Measurements from ENCODE around the gene TSHR. TPM values are rescaled to one million over a fixed set of nuclear protein-coding genes. Genes with fewer than 3 reads are reported as not detected.

The TSHR gene
- total RNA-seq, 2 experiments from 2014 or later, result not detected

GRCh38 chr14:80979951-80980350, 24.5 kb downstream of the TSHR start:
- ATAC-seq (ENCODE audit: poor library complexity) (no peak), DNase-seq (no peak)
- Histone ChIP-seq H3K36me3 (ENCODE audit: insufficient read depth, low read length) (no peaks in the 10 kb centered on the region), H3K27me3 (ENCODE audit: control insufficient read depth in 1 of 2, insufficient read depth in 2 of 2, low read length in 2 of 2) (peaks cover 0 to 4% of the 10 kb centered on the region in 2 experiments), H3K27ac (ENCODE audit: low read depth in 1 of 2, low read length in 2 of 2) (no peak overlapping the region), H3K9me3 (ENCODE audit: control insufficient read depth in 1 of 2, insufficient read depth in 1 of 2, low read length in 2 of 2) (no peaks in the 10 kb centered on the region), H3K4me1 (ENCODE audit: insufficient read depth, low read length) (peaks cover 7% of the 10 kb centered on the region), H3K4me3 (ENCODE audit: low read length) (no peak overlapping the region)
- ChIA-PET POLR2A (no interaction called here), CTCF (interaction anchor here (1.2 kb wide), 1 partner anchor 11 kb away, joined by 3 read pairs; no protein-coding TSS in a partner anchor)
- H3K27me3 Mint-ChIP-seq, result no peaks in the 10 kb centered on the region
- TF ChIP-seq, protein P1, sequence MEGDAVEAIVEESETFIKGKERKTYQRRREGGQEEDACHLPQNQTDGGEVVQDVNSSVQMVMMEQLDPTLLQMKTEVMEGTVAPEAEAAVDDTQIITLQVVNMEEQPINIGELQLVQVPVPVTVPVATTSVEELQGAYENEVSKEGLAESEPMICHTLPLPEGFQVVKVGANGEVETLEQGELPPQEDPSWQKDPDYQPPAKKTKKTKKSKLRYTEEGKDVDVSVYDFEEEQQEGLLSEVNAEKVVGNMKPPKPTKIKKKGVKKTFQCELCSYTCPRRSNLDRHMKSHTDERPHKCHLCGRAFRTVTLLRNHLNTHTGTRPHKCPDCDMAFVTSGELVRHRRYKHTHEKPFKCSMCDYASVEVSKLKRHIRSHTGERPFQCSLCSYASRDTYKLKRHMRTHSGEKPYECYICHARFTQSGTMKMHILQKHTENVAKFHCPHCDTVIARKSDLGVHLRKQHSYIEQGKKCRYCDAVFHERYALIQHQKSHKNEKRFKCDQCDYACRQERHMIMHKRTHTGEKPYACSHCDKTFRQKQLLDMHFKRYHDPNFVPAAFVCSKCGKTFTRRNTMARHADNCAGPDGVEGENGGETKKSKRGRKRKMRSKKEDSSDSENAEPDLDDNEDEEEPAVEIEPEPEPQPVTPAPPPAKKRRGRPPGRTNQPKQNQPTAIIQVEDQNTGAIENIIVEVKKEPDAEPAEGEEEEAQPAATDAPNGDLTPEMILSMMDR (IDR thresholded peaks at IDR 0.05), result no peak
- H3K4me1 Mint-ChIP-seq (ENCODE audit: low read depth), result peaks cover 8% of the 10 kb centered on the region
- no peak overlapping the region for H3K4me3 Mint-ChIP-seq
- intact Hi-C loops (cut with DNase I, micrococcal nuclease), result no loop called here
- H3K36me3 Mint-ChIP-seq (ENCODE audit: low read depth), result no peaks in the 10 kb centered on the region
- no peaks in the 10 kb centered on the region for H3K9me3 Mint-ChIP-seq
- no peak overlapping the region for H3K27ac Mint-ChIP-seq

DNA sequence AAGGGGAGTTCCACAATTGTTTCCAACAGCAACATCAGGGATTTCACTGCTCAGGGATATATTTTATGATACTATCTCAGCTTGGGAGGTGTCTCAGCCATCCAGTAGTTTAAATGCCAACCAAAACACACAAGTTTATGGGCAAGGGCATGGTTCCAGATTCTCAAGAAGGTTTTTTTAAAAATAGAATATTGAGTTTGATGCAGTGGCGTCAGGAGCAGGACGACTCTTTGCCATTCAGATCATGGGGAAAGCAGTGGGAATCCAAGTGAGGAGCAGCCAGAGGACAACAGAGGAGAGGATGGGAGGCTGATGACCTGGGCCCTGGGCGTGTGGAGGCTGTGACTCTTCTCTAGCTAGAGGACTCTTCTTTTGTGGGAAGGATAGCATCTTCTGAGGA, 25.7 kb downstream of the TSHR start:
- Histone ChIP-seq H3K27ac (ENCODE audit: low read depth in 1 of 2, low read length in 2 of 2) (no peak overlapping the region), H3K27me3 (ENCODE audit: control insufficient read depth in 1 of 2, insufficient read depth in 2 of 2, low read length in 2 of 2) (peaks cover 0 to 4% of the 10 kb centered on the region in 2 experiments), H3K4me3 (ENCODE audit: low read length) (no peak overlapping the region), H3K4me1 (ENCODE audit: insufficient read depth, low read length) (peaks cover 7% of the 10 kb centered on the region), H3K9me3 (ENCODE audit: control insufficient read depth in 1 of 2, insufficient read depth in 1 of 2, low read length in 2 of 2) (no peaks in the 10 kb centered on the region), H3K36me3 (ENCODE audit: insufficient read depth, low read length) (no peaks in the 10 kb centered on the region)
- DNase-seq, result no peak
- TF ChIP-seq, protein P1 (IDR thresholded peaks at IDR 0.05), result no peak
- H3K27ac Mint-ChIP-seq, result no peak overlapping the region
- H3K36me3 Mint-ChIP-seq (ENCODE audit: low read depth), result no peaks in the 10 kb centered on the region
- ChIA-PET POLR2A (no interaction called here), CTCF (no interaction called here)
- no peaks in the 10 kb centered on the region for H3K27me3 Mint-ChIP-seq
- peaks cover 8% of the 10 kb centered on the region for H3K4me1 Mint-ChIP-seq (ENCODE audit: low read depth)
- H3K4me3 Mint-ChIP-seq, result no peak overlapping the region
- intact Hi-C loops (cut with DNase I, micrococcal nuclease), result no loop called here
- no peaks in the 10 kb centered on the region for H3K9me3 Mint-ChIP-seq
- ATAC-seq (ENCODE audit: poor library complexity), result no peak

DNA sequence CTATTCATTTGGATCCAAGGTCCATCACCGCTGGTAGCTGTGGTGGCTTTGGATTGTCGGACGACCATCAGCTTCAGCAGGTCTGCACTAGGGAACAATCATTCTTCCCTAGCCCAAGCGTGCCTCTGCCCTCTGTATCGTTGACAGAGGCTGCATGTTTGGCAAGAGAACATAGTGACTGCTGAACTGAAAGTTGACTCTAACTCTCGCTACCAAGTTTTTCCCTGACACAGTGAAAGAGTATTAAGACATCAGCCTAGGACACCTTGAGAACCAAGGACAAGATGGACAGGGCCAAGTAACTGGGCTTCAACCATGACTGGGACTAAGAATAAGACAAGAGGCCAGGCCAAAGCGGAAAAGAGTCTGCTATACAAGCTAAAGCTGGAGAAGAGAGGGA, 26.3 kb downstream of the TSHR start:
- ChIA-PET CTCF (no interaction called here), POLR2A (no interaction called here)
- Histone ChIP-seq H3K27ac (ENCODE audit: low read depth in 1 of 2, low read length in 2 of 2) (no peak overlapping the region), H3K4me3 (ENCODE audit: low read length) (no peak overlapping the region), H3K9me3 (ENCODE audit: control insufficient read depth in 1 of 2, insufficient read depth in 1 of 2, low read length in 2 of 2) (no peaks in the 10 kb centered on the region), H3K36me3 (ENCODE audit: insufficient read depth, low read length) (no peaks in the 10 kb centered on the region), H3K27me3 (ENCODE audit: control insufficient read depth in 1 of 2, insufficient read depth in 2 of 2, low read length in 2 of 2) (peaks cover 0 to 4% of the 10 kb centered on the region in 2 experiments), H3K4me1 (ENCODE audit: insufficient read depth, low read length) (peaks cover 7% of the 10 kb centered on the region)
- ATAC-seq (ENCODE audit: poor library complexity) (no peak), DNase-seq (no peak)
- no peak overlapping the region for H3K4me3 Mint-ChIP-seq
- intact Hi-C loops (cut with DNase I, micrococcal nuclease), result no loop called here
- peaks cover 8% of the 10 kb centered on the region for H3K4me1 Mint-ChIP-seq (ENCODE audit: low read depth)
- no peaks in the 10 kb centered on the region for H3K36me3 Mint-ChIP-seq (ENCODE audit: low read depth)
- TF ChIP-seq, protein P1 (IDR thresholded peaks at IDR 0.05), result no peak
- H3K9me3 Mint-ChIP-seq, result no peaks in the 10 kb centered on the region
- H3K27ac Mint-ChIP-seq, result no peak overlapping the region
- no peaks in the 10 kb centered on the region for H3K27me3 Mint-ChIP-seq

All from CD4-positive, alpha-beta T cell (primary cell).